GM19395 (cell line): ENCODE data around the gene ENPP1.
"Not testable (repeated sequence)": the region's sequence is repeated elsewhere in the genome, so short reads cannot be mapped to it uniquely, and the experiment has no call there.

Source experiments
- ATAC-seq: cut with Tn5 transposase; IDR thresholded peaks from one replicate; pipeline ENCODE4 v1.9.1; 2021; ENCODE audit warnings: mild to moderate bottlenecking, moderate library complexity; ENCODE audit not compliant: unreplicated experiment

ENPP1 gene

DNA sequence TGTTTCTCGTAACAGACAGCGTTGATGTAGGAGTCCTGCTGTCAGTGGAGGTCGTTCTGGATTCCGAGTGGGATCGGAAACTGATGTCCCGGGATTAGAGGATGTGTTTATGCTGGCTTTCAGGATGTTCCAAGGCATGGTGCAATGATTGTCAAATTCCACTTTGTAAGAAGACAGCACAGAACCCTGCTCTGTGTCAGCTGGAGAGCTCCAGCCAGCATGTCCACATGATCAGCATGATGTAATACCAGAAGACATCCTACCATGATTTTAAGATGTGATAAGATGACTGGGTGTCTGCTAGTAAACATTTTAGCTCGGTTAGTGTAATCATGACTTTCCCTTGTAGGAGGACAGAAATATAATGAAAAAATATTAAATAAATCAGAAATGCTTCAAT lies 20.3 kb downstream of the ENPP1 start:
- ATAC-seq = no peak

DNA sequence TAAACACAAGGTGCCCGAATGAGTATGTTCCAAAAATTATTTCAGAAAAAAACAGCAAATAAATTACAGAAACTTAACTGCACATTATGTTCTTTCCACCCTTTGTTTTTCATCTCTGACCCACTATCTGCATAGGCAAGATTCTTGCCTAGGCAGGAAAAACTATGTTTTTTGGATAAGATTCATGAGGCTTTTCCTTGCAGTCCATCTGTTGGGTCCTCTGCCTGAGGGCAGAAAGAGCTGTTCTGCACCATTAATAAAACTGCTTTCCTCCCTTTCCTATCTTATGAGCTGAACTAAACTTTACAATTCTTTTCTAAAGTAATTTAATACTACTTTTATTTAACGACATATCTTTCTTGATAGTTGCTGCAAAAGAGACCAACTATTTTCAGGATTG lies 21.1 kb downstream of the ENPP1 start:
- ATAC-seq = no peak

DNA sequence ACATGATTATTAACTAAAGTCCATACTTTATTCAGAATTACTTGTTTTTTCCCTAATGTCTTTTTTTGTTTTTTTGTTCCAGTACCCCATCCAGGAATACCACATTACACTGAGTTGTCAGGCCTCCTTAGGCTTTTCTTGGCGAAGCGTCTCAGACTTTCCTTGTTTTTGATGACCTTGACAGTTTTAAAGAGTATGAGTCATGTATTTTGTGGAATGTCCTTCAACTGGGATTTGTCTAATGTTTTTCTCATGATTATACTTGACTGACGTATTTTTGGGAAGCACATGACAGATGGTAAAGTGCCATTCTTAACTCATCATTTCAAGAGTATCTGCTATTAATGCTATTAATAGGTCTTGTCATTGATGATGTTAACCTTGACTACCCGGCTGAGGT lies 23.6 kb downstream of the ENPP1 start:
- ATAC-seq = no peak

DNA sequence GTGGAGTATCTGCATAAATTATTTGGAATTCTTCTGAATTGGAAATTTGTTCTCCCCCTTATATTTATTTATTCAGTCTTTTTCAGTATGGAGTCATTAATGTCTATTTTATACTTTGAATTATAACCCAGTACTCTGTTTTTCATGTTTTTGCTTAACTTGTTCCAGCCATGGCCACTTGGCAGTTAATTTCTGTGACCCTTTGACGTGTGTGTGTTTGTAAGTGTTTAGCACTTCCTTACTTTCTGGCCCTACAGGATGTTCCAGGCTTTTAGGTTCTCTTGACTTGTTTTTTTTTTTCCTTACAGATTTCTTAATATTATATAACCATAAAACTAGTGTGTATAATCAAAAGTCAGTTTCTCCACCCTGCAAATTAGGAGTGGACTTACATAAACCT lies 24.1 kb downstream of the ENPP1 start:
- no peak for ATAC-seq

DNA sequence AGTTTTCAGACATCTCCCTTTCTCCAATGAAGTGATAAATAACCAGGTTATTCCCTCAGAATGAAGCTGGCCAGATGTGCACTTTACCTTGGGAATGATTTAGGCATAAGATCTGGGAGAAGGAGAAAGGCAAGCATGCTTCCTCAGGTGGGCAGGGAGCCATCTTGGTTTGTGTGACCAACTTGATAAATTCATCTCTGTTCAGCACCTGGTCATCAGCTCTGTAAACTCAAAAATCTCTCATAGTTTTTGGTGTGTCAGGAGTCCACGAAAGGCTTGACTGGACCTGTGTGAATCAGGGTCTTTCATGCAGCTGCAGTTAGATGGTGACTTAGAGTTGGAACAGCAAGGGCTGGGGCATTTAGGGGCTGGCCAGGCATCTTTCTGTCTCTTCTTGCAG lies 24.5 kb downstream of the ENPP1 start:
- ATAC-seq = no peak

- no peak for ATAC-seq
Measured at GRCh38 chr6:131838051-131838450, 30.2 kb downstream of the ENPP1 start.

DNA sequence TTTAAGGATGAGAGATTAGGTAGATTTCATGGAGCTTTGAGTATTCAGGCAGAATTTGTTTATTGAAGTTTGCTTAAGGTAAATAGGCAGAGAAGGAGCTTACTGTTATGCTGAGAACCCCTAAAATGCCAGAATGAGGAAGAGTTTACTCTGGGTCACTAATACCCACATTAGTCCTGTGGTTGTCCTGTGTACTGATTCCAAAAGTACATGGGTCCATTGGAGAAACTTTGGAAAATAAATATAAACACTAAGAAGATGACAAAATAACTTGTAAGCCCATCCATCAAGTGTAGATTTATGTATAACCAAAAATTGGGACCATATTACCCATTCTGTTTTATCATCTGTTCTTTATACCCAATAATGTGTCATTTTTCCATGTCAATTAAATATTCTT lies 31.6 kb downstream of the ENPP1 start:
- no peak for ATAC-seq

DNA sequence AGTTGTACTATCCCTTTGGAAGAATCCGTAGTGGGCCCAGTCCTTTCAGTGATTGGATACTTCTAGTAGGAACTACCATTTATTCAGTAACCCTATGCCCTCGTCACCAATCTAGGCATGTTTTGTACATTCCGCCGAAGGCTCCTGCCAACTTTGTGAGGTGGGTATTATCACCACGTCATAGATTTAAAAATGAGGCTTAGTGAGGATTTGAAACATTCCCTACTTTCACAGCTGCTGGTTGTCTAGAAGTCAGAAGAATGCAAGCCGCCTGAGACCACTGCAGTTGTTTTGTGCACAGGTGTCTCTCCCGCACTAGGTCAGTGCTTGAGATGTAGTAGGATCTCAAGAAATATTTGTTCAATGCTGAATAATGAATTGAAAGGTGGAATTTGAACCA lies 32.6 kb downstream of the ENPP1 start:
- ATAC-seq = no peak

DNA sequence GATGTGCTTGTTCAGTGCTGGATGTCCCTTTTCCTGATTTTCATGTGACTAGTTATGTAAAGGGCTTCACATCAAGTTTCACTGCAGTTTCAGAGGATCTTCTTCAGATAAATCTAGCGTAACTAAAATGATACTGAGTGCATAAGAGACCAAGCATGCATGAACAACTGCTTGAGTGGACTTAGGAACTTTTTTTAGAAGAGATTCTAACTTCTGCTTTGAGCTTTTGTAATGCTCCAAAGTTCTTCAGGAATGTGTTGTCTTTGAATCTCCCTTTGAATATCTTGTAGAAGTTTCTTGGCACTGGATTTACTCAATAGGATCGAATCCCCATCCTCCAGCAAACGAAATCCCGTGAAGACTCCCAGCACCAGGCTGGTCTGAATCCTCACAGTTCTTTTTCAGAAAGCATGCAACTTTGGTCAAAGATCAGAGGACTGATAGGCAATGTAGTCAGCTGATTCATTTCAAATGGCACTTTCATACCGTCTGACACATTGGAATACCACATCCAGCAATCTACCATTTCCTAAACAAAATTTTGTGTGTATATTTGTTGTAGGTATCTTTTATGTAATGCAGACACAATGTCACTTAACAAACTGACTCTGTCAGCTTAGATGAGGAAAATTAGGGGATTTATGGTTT lies 33.2 kb downstream of the ENPP1 start:
- no peak for ATAC-seq

- no peak for ATAC-seq
Measured at GRCh38 chr6:131843768-131844167, 35.9 kb downstream of the ENPP1 start.

- ATAC-seq = no peak
Measured at GRCh38 chr6:131844243-131844841, 36.5 kb downstream of the ENPP1 start.

- no peak for ATAC-seq
Measured at GRCh38 chr6:131846023-131846663, 38.3 kb downstream of the ENPP1 start.

DNA sequence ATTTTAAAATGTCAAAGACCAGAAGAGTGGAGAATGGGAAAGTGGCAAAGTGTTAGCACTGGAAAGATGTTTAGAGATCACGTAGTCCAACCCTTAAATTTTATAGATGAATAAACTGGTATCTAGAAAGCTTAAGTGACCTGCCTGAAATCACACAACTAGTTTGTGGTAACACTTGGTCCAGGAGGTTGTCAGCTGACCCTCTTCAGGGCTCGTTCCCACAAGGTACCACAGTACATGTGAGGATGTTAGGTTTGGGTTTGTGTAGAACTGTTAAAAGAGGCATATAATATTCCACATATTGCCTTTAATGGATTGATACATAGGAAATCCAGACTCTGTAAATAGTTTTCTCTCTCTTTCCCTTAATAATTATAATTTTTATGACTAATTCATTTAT lies 39.1 kb downstream of the ENPP1 start:
- ATAC-seq = no peak

DNA sequence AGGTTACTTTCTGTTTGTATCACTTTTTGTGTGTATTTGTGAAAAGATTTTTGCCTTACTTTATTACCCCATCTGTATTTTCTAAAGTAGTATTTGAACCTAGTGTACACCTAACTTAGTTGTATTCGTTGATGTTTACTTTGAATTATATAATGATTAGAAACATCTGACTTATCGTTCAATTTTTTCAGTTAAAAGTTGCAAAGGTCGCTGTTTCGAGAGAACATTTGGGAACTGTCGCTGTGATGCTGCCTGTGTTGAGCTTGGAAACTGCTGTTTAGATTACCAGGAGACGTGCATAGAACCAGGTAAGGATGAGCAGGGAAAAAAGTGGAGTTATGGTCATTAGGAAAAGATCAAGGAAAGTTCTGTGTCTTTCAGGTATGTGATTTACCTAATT lies 42.0 kb downstream of the ENPP1 start:
- no peak for ATAC-seq

- ATAC-seq = no peak
Measured at GRCh38 chr6:131851049-131851769, 43.4 kb downstream of the ENPP1 start.

- no peak for ATAC-seq
Measured at GRCh38 chr6:131852200-131852599, 44.4 kb downstream of the ENPP1 start.

- ATAC-seq = no peak
Measured at GRCh38 chr6:131854803-131855202, 47.0 kb downstream of the ENPP1 start.

DNA sequence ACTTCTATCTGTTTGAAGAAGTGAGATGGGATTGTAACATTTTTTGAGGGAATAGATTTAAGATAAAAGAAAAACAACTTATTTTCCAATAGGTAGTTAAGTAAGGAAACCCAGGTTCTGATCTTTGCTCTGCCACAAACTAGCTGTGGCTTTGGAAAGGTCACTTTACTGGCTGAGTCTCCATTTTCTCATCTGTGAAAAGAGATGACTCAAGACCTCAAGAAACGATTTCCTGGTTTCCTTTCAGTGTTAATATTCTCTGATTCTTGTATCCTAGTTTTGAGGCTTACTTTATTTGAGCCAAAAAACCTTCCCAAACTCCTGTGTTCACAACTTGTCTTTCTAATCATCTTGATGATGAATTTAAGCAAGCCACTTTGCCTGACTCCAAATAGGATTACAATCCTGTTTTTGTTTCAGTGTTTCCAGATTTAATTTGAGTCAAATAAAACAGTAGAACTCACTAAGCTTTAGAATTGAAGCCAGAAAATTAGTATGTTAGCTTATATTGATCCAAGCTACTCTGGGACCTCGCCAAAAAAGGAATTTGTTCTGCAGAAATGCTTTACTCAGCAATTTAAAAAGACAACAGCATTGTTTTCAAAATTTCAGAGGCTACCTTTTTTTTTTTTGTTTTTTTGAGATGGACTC lies 51.1 kb downstream of the ENPP1 start:
- no peak for ATAC-seq

DNA sequence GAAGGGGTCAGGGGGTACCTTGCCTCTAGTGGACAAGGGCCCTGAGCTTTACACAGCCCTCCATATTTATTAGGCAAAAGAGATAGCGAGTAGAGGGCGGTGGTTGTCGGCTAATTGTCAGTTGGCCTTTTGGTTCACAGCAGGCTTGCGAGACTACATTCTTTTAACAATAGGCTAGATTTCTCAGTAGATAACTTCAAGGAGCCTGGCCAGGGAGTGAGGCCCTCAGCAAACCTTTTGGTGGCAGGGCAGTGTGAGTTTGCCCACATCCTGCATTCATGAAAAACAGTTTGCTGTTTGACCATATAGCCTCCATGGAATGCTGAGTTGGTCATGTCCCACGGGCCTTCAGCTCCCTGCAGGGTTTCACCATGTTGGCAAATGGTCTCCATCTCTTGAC lies 51.8 kb downstream of the ENPP1 start:
- not testable (repeated sequence) for ATAC-seq

DNA sequence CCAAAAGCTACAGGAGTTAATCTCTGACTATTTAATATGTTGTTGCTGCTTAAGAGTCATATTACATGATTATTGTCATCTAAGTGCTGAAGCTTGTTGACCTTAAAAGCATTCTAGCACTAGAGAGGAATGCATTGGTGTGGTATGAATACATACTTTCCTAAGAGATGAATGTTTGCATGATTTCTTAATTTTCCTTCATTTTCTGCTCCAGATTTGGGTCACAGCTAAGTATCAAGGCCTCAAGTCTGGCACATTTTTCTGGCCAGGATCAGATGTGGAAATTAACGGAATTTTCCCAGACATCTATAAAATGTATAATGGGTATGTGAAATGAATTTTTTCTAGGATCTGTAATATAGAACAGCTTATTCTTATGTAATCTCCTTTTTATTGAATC lies 53.6 kb downstream of the ENPP1 start:
- ATAC-seq = no peak

DNA sequence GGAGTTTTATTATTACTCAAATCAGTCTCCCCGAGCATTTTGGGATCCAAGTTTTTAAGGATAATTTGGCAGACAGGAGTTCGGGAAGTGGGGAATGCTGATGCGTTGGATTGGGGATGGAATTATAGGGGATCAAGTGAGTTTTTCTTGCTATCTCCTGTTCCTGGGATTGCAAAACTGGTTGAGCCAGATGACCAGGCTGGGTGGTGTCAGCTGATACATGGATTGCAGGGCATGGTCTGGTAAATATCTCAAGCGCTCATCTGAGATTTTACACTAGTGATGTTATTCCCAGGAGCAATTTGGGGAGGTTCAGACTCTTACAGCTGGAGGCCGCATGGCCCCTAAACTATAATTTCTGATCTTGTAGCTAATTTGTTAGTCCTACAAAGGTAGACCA lies 54.7 kb downstream of the ENPP1 start:
- no peak for ATAC-seq
